BLaER1 treated with 17β-estradiol and CSF1 and Interleukin-3, amounts not matched to agents 10 nM and 100 nM (cell line): Measurements from ENCODE around the gene SYNJ1.
"Not testable (repeated sequence)": the region's sequence is repeated elsewhere in the genome, so short reads cannot be mapped to it uniquely, and the experiment has no call there.

Experiments used
- H3K27ac ChIP-seq, 11 experiments: shearing (Covaris generic); formaldehyde crosslinking; 2 replicates each; pipeline ENCODE4 v1.8.1; 2022
- H3K27me3 ChIP-seq, 11 experiments: shearing (Covaris generic); formaldehyde crosslinking; 2 replicates each; pipeline ENCODE4 v1.8.1; 2022
- H3K36me3 ChIP-seq, 11 experiments: shearing (Covaris generic); formaldehyde crosslinking; 2 replicates each; pipeline ENCODE4 v1.8.1; 2022
- H3K4me1 ChIP-seq, 10 experiments: shearing (Covaris generic); formaldehyde crosslinking; 2 replicates each; pipeline ENCODE4 v1.8.1; 2022
- H3K4me2 ChIP-seq, 11 experiments: shearing (Covaris generic); formaldehyde crosslinking; 2 replicates each; pipeline ENCODE4 v1.8.1; 2022
- H3K4me3 ChIP-seq, 10 experiments: shearing (Covaris generic); formaldehyde crosslinking; 2 replicates each; pipeline ENCODE4 v1.8.1; 2022
- H3K9ac ChIP-seq, 11 experiments: shearing (Covaris generic); formaldehyde crosslinking; 2 replicates each; pipeline ENCODE4 v1.8.1; 2022
- H3K9me3 ChIP-seq, 11 experiments: shearing (Covaris generic); formaldehyde crosslinking; replicated peaks in 1 of 11; 2 replicates each; pipeline ENCODE4 v1.8.1; 2022
- H4K20me1 ChIP-seq, 11 experiments: shearing (Covaris generic); formaldehyde crosslinking; 2 replicates each; pipeline ENCODE4 v1.8.1; 2022
- Cebpa-rat ChIP-seq, 11 experiments: shearing (Covaris generic); IDR thresholded peaks; 2 replicates each; pipeline ENCODE4 v1.8.1; 2022

The SYNJ1 gene, protein sequence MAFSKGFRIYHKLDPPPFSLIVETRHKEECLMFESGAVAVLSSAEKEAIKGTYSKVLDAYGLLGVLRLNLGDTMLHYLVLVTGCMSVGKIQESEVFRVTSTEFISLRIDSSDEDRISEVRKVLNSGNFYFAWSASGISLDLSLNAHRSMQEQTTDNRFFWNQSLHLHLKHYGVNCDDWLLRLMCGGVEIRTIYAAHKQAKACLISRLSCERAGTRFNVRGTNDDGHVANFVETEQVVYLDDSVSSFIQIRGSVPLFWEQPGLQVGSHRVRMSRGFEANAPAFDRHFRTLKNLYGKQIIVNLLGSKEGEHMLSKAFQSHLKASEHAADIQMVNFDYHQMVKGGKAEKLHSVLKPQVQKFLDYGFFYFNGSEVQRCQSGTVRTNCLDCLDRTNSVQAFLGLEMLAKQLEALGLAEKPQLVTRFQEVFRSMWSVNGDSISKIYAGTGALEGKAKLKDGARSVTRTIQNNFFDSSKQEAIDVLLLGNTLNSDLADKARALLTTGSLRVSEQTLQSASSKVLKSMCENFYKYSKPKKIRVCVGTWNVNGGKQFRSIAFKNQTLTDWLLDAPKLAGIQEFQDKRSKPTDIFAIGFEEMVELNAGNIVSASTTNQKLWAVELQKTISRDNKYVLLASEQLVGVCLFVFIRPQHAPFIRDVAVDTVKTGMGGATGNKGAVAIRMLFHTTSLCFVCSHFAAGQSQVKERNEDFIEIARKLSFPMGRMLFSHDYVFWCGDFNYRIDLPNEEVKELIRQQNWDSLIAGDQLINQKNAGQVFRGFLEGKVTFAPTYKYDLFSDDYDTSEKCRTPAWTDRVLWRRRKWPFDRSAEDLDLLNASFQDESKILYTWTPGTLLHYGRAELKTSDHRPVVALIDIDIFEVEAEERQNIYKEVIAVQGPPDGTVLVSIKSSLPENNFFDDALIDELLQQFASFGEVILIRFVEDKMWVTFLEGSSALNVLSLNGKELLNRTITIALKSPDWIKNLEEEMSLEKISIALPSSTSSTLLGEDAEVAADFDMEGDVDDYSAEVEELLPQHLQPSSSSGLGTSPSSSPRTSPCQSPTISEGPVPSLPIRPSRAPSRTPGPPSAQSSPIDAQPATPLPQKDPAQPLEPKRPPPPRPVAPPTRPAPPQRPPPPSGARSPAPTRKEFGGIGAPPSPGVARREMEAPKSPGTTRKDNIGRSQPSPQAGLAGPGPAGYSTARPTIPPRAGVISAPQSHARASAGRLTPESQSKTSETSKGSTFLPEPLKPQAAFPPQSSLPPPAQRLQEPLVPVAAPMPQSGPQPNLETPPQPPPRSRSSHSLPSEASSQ (N-terminal part only)

GRCh38 chr21:32727687-32728455 lies at the start of gene SYNJ1:
Gene SYNJ1 (minus strand): TSS chr21:32728013. CDS start chr21:32726895, 1,118 bp downstream.
- Histone ChIP-seq H3K27me3 (no peaks in the 10 kb centered on the region), H4K20me1 (peaks cover 0 to 12% (median 5%) of the 10 kb centered on the region in 11 experiments; a peak in 8 of 22 replicates), H3K4me3 (peak within 1 kb of the TSS; percentile 81 to 99 (median 90)), H3K9me3 (no peaks in the 10 kb centered on the region), H3K27ac (peak within 1 kb of the TSS; percentile 62 to 93 (median 76)), H3K4me2 (peak within 1 kb of the TSS; percentile 84 to 93 (median 89)), H3K36me3 (peaks cover 3 to 31% (median 8%) of the 10 kb centered on the region in 11 experiments; a peak in 18 of 22 replicates), H3K9ac (peak within 1 kb of the TSS; percentile 75 to 93 (median 85)), H3K4me1 (peaks cover 11 to 40% (median 19%) of the 10 kb centered on the region in 10 experiments)
- no peak for TF ChIP-seq Cebpa-rat (IDR thresholded peaks at IDR 0.05)

DNA sequence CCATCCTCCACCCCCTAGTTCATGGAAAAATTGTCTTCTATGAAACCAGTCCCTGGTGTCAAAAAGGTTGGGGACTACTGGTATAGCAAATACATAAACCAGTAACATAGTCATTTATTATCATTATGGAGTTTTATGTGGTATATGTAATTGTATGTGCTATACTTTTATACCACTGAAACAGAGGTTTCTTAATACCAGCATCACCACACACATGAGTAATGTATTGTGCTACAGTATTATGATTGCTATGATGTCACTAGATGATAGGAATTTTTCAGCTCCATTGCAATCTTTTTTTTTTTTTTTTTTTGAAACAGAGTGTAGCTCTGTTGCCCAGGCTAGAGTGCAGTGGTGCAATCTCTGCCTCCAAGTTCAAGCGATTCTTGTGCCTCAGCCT lies 49.5 kb upstream of the SYNJ1 start:
- peaks cover 15 to 23% (median 18%) of the 10 kb centered on the region in 10 experiments for H3K4me1 ChIP-seq
- H3K9me3 ChIP-seq: no peaks in the 10 kb centered on the region
- H3K9ac ChIP-seq: no peak overlapping the region
- peaks cover 0 to 10% (median 0%) of the 10 kb centered on the region in 11 experiments; a peak in 1 of 22 replicates for H3K36me3 ChIP-seq
- no peak for TF ChIP-seq Cebpa-rat (IDR thresholded peaks at IDR 0.05)
- no peaks in the 10 kb centered on the region for H3K27me3 ChIP-seq
- no peak overlapping the region for H3K27ac ChIP-seq
- H4K20me1 ChIP-seq: no peaks in the 10 kb centered on the region
- no peak overlapping the region for H3K4me3 ChIP-seq
- no peak overlapping the region for H3K4me2 ChIP-seq

DNA sequence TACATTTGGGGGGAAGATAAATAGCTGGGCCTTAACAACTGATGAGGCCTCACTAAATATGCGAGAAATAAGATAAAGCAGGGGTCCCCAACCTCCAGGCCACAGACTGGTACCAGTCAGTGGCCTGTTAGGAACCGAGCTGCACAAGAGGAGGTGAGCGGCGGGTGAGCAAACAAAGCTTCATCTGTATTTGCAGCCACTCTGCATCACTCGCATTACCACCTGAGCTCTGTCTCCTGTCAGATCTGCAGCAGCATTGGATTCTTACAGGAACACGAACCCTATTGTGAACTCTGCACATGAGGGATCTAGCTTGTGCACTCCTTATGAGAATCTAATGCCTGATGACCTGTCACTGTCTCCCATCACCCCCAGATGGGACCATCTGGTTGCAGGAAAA lies 48.9 kb upstream of the SYNJ1 start:
- no peak for TF ChIP-seq Cebpa-rat (IDR thresholded peaks at IDR 0.05)
- Histone ChIP-seq H3K36me3 (peaks cover 0 to 10% (median 0%) of the 10 kb centered on the region in 11 experiments; a peak in 1 of 22 replicates), H3K4me1 (peaks cover 15 to 23% (median 18%) of the 10 kb centered on the region in 10 experiments), H3K9ac (no peak overlapping the region), H3K27me3 (no peaks in the 10 kb centered on the region), H3K9me3 (no peaks in the 10 kb centered on the region), H3K27ac (no peak overlapping the region), H4K20me1 (no peaks in the 10 kb centered on the region), H3K4me2 (no peak overlapping the region), H3K4me3 (no peak overlapping the region)

- not testable (repeated sequence) for H3K9me3 ChIP-seq, H3K27me3 ChIP-seq
- Histone ChIP-seq H3K4me3 (peak overlapping the region; percentile 67 to 98 (median 91); a peak in 16 of 20 replicates), H3K27ac (peak overlapping the region in 4 of 11 experiments; percentile 74 to 99 (median 91); a peak in 4 of 22 replicates), H4K20me1 (peaks cover 22 to 35% (median 30%) of the 10 kb centered on the region in 11 experiments; a peak in 21 of 22 replicates), H3K9ac (peak overlapping the region in 9 of 11 experiments; percentile 73 to 100 (median 97); a peak in 15 of 22 replicates), H3K4me1 (peaks cover 21 to 32% (median 30%) of the 10 kb centered on the region in 10 experiments), H3K4me2 (peak overlapping the region; percentile 85 to 97 (median 90)), H3K36me3 (peaks cover 2 to 27% (median 17%) of the 10 kb centered on the region in 11 experiments; a peak in 21 of 22 replicates)
Observed at GRCh38 chr21:32773048-32773344, 45.2 kb upstream of the SYNJ1 start.

- Histone ChIP-seq H3K27ac (peak overlapping the region; percentile 74 to 99 (median 97)), H3K4me2 (peak overlapping the region; percentile 85 to 97 (median 90))
Observed at GRCh38 chr21:32772281-32773047, 44.7 kb upstream of the SYNJ1 start.

GRCh38 chr21:32770871-32771523 lies 43.2 kb upstream of the SYNJ1 start:
- H3K9me3 ChIP-seq: peaks cover 0 to 15% (median 11%) of the 10 kb centered on the region in 11 experiments; a peak in 10 of 22 replicates
- H3K36me3 ChIP-seq: peaks cover 21 to 47% (median 37%) of the 10 kb centered on the region in 11 experiments
- H3K27me3 ChIP-seq: no peaks in the 10 kb centered on the region
- TF ChIP-seq Cebpa-rat (IDR thresholded peaks at IDR 0.05): no peak
- H3K4me1 ChIP-seq: peaks cover 21 to 42% (median 31%) of the 10 kb centered on the region in 10 experiments
- peak overlapping the region; percentile 81 to 99 (median 98) for H3K27ac ChIP-seq
- H3K4me2 ChIP-seq: peak overlapping the region; percentile 80 to 95 (median 86)
- peaks cover 34 to 55% (median 50%) of the 10 kb centered on the region in 11 experiments; a peak in 21 of 22 replicates for H4K20me1 ChIP-seq
- H3K4me3 ChIP-seq: peak overlapping the region; percentile 68 to 98 (median 91)
- H3K9ac ChIP-seq: peak overlapping the region; percentile 92 to 100 (median 98)

More at GRCh38 chr21:32772281-32773047, 44.7 kb upstream of the SYNJ1 start:
- peaks cover 23 to 40% (median 36%) of the 10 kb centered on the region in 11 experiments; a peak in 21 of 22 replicates for H4K20me1 ChIP-seq
- H3K36me3 ChIP-seq: peaks cover 7 to 32% (median 22%) of the 10 kb centered on the region in 11 experiments
- H3K4me1 ChIP-seq: peaks cover 21 to 34% (median 30%) of the 10 kb centered on the region in 10 experiments
- peaks cover 0 to 11% (median 8%) of the 10 kb centered on the region in 11 experiments; a peak in 10 of 22 replicates for H3K9me3 ChIP-seq
- peak overlapping the region; percentile 73 to 100 (median 98) for H3K9ac ChIP-seq
- H3K27me3 ChIP-seq: no peaks in the 10 kb centered on the region
- peak overlapping the region; percentile 67 to 98 (median 91) for H3K4me3 ChIP-seq
- no peak for TF ChIP-seq Cebpa-rat (IDR thresholded peaks at IDR 0.05)
